Peyer's patch (tissue), 4 donors: ENCODE results near the gene ANO8.

ENCODE experiments used
- POLR2A ChIP-seq, 2 donors: fragments of 450-650 bp; IDR thresholded peaks; one replicate each; pipeline ENCODE4 v1.5.1; 2017; ENCODE audit warnings: antibody characterized with exemption in 2 of 2, mild to moderate bottlenecking in 2 of 2, moderate library complexity in 2 of 2
- TF ChIP-seq, protein P1 (sequence below), 6 experiments: fragments of 450-650 bp in 4 of 6; fragments of 200-600 bp in 2 of 6; sonication (generic) in 1 of 6; IDR thresholded peaks; one replicate each; pipeline ENCODE4 v1.5.1; 2017 to 2019; ENCODE audit warnings: antibody characterized with exemption in 6 of 6, mild to moderate bottlenecking in 3 of 6, moderate library complexity in 1 of 6

DNA sequence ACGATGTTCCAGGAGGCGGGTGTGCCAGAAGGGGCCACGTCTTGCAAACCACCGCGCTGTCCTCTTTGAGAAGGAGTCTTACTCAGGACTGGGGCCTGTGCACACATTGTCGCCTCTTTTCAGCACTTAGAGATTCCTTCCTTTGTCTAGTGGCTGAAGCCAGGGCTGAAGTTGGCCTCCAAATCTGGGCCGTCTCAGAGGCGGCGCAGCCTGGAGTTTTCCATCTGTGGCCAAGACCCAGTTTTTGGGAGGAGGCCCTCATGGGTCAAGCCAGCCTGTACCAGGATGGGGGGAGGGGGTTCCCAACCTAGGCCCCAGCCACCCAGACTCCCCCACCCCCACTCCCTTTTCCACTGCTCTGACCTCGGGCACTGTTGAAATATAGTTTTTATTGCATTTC lies 11.8 kb downstream of the ANO8 start:
- TF ChIP-seq, protein P1, sequence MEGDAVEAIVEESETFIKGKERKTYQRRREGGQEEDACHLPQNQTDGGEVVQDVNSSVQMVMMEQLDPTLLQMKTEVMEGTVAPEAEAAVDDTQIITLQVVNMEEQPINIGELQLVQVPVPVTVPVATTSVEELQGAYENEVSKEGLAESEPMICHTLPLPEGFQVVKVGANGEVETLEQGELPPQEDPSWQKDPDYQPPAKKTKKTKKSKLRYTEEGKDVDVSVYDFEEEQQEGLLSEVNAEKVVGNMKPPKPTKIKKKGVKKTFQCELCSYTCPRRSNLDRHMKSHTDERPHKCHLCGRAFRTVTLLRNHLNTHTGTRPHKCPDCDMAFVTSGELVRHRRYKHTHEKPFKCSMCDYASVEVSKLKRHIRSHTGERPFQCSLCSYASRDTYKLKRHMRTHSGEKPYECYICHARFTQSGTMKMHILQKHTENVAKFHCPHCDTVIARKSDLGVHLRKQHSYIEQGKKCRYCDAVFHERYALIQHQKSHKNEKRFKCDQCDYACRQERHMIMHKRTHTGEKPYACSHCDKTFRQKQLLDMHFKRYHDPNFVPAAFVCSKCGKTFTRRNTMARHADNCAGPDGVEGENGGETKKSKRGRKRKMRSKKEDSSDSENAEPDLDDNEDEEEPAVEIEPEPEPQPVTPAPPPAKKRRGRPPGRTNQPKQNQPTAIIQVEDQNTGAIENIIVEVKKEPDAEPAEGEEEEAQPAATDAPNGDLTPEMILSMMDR (IDR thresholded peaks at IDR 0.05), result no peak
- no peak for TF ChIP-seq POLR2A (IDR thresholded peaks at IDR 0.05)
